ENCODE results near the gene TEX9.

GRCh38 chr15:56425976-56426375 lies 60.8 kb downstream of the TEX9 start:
- TF ChIP-seq, protein P1, sequence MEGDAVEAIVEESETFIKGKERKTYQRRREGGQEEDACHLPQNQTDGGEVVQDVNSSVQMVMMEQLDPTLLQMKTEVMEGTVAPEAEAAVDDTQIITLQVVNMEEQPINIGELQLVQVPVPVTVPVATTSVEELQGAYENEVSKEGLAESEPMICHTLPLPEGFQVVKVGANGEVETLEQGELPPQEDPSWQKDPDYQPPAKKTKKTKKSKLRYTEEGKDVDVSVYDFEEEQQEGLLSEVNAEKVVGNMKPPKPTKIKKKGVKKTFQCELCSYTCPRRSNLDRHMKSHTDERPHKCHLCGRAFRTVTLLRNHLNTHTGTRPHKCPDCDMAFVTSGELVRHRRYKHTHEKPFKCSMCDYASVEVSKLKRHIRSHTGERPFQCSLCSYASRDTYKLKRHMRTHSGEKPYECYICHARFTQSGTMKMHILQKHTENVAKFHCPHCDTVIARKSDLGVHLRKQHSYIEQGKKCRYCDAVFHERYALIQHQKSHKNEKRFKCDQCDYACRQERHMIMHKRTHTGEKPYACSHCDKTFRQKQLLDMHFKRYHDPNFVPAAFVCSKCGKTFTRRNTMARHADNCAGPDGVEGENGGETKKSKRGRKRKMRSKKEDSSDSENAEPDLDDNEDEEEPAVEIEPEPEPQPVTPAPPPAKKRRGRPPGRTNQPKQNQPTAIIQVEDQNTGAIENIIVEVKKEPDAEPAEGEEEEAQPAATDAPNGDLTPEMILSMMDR (IDR thresholded peaks at IDR 0.05) = no peak
- TF ChIP-seq POLR2A (IDR thresholded peaks at IDR 0.05) (no peak), POLR2AphosphoS5 (IDR thresholded peaks at IDR 0.05) (no peak), EP300 (IDR thresholded peaks at IDR 0.05) (no peak)
